ENCODE results near the gene ENTPD2.

Gene ENTPD2

DNA sequence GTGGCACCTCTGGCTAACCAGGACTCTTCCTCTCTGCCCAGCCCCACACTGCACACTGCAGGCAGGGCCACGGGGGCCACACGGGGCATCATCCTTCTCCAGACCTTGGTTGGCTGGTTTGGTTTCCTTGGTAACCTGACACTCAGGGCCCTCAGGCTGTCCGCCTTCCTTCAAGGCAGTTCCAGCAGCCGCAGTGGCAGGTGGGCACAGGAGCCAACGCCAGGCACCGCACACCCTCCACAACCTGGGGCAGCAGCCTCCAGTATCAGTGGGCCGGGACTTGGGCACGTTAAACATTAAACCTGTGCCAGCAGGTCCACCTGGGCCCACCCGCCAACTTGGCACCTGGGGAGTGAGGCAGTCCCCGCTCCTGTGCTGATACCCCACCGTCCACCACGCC is 9.8 kb downstream of the ENTPD2 start:
- ChIA-PET POLR2A (ENCODE audit: low non-redundant PET) (no interaction called here), CTCF (interaction anchor here (0.6 to 3.2 kb wide), 7 partner anchors 9 to 93 kb away, joined by 3 to 28 read pairs (median 10); partner anchors contain the start of gene ABCA2)
- H3K27ac ChIP-seq: peak overlapping the region; percentile 48
- DNase-seq (ENCODE audit: low spot score): no peak
- TF ChIP-seq, protein P1, sequence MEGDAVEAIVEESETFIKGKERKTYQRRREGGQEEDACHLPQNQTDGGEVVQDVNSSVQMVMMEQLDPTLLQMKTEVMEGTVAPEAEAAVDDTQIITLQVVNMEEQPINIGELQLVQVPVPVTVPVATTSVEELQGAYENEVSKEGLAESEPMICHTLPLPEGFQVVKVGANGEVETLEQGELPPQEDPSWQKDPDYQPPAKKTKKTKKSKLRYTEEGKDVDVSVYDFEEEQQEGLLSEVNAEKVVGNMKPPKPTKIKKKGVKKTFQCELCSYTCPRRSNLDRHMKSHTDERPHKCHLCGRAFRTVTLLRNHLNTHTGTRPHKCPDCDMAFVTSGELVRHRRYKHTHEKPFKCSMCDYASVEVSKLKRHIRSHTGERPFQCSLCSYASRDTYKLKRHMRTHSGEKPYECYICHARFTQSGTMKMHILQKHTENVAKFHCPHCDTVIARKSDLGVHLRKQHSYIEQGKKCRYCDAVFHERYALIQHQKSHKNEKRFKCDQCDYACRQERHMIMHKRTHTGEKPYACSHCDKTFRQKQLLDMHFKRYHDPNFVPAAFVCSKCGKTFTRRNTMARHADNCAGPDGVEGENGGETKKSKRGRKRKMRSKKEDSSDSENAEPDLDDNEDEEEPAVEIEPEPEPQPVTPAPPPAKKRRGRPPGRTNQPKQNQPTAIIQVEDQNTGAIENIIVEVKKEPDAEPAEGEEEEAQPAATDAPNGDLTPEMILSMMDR (conservative IDR thresholded peaks at IDR 0.05; ENCODE audit: low read depth): no peak

DNA sequence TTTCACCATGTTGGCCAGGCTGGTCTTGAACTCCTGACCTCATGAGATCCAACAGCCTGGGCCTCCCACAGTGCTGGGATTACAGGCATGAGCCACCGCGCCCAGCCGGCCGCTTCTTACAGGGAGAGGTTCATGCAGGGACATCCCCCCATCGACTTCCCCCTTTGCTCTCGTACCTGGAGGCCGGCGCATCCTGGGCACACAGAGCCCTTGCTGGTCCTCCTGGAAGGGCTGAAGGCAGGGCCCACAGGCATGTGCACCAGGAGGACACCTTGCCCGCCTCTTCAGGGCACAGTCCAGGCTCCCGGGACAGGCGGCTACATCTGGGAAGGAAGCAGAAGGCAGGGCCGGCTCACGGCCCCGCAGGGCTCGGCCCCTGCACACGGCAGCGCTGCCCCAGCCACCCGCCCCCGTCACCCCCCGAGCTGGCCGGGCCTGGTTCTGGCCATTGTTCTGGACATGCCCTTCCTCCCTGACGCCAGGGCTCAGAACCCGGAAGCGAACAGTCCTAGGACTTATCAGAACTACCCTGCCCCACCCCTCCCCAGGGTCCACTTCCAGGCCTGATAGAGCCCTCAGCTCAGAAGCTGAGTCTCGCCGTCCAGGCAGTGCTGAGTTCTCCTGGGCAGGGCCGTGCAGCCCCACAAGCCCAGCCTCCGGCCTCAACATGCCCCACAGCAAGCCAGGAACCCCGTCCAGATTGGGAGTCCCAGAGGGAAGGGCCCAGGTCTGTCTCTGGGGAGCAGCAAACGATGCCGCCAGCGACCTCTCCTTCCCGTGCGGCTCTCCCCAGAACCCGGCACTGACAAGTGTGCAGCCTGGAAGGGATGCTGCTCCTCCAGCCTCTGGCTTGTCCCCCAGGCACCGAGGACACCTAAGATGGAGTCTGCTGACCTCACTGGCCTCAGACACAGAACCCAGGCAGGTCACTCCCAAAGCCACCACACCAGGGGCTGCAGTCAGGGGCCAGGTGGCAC is 10.8 kb downstream of the ENTPD2 start:
- peak overlapping the region; percentile 48 for H3K27ac ChIP-seq
- DNase-seq (ENCODE audit: low spot score): no peak
- ChIA-PET CTCF (interaction anchor here (0.6 to 3.2 kb wide), 5 partner anchors 8 to 27 kb away, joined by 3 to 28 read pairs (median 12); partner anchors contain the start of gene ABCA2), POLR2A (ENCODE audit: low non-redundant PET) (no interaction called here)
- TF ChIP-seq, protein P1 (conservative IDR thresholded peaks at IDR 0.05; ENCODE audit: low read depth): no peak

DNA sequence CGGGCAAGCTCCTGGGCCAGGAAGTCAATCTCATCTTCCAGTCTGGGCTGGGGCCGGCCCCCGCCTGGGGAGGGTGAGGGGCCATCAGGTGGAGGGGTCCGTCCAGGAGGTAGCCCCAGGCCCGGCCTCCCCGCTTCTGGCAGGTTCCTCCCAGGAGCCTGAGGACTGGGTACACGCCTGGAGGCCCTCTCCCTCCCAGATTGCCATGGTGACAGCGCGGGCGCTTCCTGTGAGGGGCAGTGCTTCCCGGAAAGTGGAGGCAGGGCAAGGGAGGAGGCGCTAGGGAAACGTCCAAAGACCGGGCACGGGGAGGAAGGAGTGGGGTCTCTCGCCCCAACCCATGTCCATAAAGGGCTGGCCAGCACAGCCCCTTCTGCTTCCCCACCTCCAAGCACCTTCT is 12.7 kb downstream of the ENTPD2 start:
- ChIA-PET POLR2A (ENCODE audit: low non-redundant PET) (no interaction called here), CTCF (interaction anchor here (0.5 to 2.6 kb wide), 2 partner anchors 12 to 26 kb away, joined by 4 to 26 read pairs; partner anchors contain the start of gene ABCA2)
- no peak for DNase-seq (ENCODE audit: low spot score)
- TF ChIP-seq, protein P1 (conservative IDR thresholded peaks at IDR 0.05; ENCODE audit: low read depth): no peak
- no peak overlapping the region for H3K27ac ChIP-seq

DNA sequence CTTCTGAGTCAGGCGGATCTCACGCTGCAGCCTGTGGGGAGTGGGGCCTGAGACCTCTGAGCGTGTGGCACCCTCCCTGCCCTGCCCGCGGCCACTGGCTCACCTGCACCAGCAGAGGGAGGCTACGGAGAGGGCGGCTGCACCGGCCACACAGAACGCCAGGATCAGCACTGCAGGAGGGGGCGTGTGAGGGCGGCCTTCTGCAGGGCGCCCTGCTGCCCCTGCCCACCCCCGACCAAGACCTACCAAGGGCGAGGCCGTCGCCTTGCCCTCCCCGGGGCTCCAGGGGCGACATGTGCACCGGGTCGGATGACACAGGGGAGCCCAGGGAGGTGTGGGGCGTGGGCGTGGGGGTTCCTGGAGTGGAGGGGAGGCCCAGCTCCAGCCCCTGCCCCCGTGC is 13.3 kb downstream of the ENTPD2 start:
- ChIA-PET POLR2A (ENCODE audit: low non-redundant PET) (no interaction called here), CTCF (interaction anchor here (0.5 to 2.6 kb wide), 3 partner anchors 12 to 27 kb away, joined by 4 to 26 read pairs (median 4); partner anchors contain the start of gene ABCA2)
- DNase-seq (ENCODE audit: low spot score): no peak
- H3K27ac ChIP-seq: no peak overlapping the region
- TF ChIP-seq, protein P1 (conservative IDR thresholded peaks at IDR 0.05; ENCODE audit: low read depth): no peak

DNA sequence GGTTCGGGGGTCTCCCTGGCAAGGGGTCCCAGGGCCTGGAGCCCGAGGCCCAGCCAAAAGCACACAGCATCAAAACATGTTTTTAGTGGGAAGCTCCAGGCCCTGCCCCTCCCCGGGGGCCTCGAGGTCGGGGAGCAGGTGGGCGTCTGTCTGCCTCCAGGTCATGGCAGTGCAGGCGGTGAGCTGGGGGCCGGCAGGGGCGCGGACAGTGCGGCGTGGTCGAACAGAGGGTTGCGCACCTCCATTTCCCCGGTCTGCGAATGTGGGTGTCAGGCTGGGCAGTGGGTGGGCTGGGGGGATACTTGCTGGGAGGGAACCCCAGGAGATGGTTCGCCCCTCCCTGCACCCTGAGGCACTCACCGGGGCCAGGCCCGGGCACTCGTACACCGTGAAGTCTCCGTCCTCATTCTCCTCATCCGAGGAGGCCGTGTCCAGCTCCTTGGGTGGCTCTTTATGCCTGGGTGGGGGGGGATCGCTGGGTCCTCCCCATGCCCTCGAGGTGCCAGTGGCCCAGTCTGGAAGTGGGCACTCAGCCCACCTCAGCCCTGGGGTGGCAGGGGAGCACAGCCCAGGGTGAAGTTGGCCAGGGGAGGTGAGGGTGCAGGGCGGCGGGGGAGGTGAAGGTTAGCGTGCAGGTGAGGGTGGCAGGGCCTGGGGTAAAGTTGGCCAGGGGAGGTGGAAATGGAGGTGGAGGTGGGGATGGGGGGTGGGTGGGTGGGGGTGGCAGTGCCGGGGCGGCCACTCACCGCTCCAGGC is 14.1 kb downstream of the ENTPD2 start:
- no peak overlapping the region for H3K27ac ChIP-seq
- no peak for DNase-seq (ENCODE audit: low spot score)
- POLR2A ChIA-PET (ENCODE audit: low non-redundant PET): interaction anchor here (0.6 kb wide), 1 partner anchor 48 kb away, joined by 3 read pairs; no protein-coding TSS in a partner anchor
- CTCF ChIA-PET: interaction anchor here (1.8 to 6.3 kb wide), 3 partner anchors 11 to 94 kb away, joined by 4 to 97 read pairs (median 26); partner anchors contain the start of genes ABCA2, C8G and FBXW5
- TF ChIP-seq, protein P1 (conservative IDR thresholded peaks at IDR 0.05; ENCODE audit: low read depth): no peak

DNA sequence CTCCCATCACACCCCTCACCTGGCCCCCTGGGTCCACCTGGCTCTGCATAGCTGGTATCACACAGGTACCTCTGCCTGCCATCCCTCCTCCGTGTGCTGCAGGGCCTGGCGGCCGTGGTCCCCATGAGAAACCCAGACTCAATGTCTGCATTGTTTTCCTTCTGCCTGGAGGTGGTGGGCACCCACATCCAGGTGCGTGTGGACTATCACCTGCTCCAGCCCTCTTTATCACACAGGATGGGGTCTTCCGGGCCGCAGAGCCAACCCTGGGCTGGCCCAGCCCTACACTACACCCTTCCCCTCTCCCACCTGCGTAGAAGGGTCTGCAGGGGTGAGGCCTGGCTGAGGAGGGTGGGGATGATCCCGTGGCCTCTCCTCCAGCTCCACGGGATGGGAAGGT is 14.9 kb downstream of the ENTPD2 start:
- TF ChIP-seq, protein P1 (conservative IDR thresholded peaks at IDR 0.05; ENCODE audit: low read depth): no peak
- H3K27ac ChIP-seq: no peak overlapping the region
- CTCF ChIA-PET: interaction anchor here (0.5 to 6.3 kb wide), 7 partner anchors 10 to 127 kb away, joined by 3 to 97 read pairs (median 3); partner anchors contain the start of genes ABCA2, C8G and FBXW5
- POLR2A ChIA-PET (ENCODE audit: low non-redundant PET): no interaction called here
- no peak for DNase-seq (ENCODE audit: low spot score)
